ENCODE results near the gene CFAP46.
"Not testable (repeated sequence)": the region's sequence is repeated elsewhere in the genome, so short reads cannot be mapped to it uniquely, and the experiment has no call there.

Gene CFAP46

DNA sequence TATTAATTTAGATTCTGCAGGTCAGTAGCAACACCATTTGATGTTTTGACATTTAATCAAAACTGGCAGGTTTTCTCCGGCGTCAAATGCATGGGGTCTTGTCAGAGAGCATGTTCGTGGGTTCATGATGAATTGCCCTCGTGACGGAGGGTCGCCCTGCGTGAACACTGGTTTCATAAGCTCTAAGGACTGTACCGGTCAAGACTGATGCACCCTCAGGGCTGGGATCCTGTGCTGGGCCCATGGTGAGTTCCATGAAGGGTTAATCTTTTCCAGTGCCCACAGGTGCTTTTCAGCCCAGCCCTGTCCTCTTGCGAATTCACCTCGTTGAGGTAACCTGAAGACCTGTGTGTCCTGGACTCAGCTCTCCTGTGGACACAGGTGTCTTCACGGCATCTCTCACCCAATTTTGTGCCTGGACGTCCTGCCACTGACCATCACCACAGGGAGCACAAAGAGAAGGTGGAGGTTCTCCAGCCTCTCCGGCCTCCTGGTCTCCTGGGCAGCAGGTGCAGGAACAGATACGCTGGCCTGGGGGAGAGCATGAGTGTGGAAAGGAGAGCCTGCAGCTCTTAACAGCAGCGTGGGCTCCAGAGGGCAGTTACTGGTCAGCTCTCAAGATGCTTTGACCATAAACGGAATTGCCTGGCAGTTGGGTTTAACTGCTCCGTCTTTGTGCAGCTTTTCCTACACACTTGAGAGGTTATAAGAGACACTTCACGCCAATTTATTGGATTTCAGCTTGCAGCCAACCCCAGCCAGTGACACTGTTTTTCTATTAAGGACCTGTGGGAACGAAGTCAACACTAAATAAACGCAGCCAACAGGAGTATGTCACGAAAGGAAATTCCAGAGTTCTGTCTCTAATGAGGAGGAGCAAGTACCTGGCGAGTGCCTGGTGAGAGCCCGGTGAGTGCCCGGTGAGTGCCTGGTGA lies 37.4 kb upstream of the CFAP46 start:
- no peak for DNase-seq
- ATAC-seq: no peak

DNA sequence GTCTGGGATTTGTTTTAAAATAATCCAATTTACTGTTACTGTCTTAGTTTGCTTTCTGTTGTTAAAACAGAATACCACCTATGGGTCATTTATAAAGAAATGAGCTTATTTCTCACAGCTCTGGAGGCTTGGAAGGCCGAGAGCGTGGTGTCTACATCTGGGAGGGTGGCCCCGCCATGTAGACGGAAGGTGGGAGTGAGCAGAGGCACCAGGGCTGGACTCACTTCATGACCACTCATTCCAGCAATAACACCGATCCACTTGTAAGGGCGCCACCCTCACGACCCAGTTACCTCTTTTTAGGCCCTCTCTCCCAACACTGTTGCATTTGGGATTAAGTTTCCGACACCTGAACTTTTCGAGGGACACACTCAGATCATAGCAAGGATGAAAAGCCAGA lies 36.2 kb upstream of the CFAP46 start:
- ATAC-seq (no peak), DNase-seq (no peak)

DNA sequence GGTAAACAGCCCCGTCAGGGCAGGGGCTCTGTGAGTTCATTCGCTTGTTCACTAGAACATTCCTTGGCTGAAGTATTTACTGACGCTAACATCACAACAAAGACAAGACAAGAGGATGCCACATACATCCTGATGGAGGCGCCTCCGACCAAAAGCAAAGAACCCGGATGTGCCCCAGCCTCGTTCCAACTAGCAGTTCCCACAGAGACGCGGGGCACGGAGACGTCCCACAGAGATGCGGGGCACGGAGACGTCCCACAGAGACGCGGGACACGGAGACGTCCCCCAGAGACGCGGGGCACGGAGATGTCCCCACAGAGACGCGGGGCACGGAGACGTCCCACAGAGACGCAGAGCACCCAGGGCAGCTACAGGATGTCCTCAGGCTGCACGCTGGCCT lies 35.4 kb upstream of the CFAP46 start:
- DNase-seq: no peak
- no peak for ATAC-seq

GRCh38 chr10:132977076-132977475 lies 34.7 kb upstream of the CFAP46 start:
- DNase-seq (no peak), ATAC-seq (no peak)

DNA sequence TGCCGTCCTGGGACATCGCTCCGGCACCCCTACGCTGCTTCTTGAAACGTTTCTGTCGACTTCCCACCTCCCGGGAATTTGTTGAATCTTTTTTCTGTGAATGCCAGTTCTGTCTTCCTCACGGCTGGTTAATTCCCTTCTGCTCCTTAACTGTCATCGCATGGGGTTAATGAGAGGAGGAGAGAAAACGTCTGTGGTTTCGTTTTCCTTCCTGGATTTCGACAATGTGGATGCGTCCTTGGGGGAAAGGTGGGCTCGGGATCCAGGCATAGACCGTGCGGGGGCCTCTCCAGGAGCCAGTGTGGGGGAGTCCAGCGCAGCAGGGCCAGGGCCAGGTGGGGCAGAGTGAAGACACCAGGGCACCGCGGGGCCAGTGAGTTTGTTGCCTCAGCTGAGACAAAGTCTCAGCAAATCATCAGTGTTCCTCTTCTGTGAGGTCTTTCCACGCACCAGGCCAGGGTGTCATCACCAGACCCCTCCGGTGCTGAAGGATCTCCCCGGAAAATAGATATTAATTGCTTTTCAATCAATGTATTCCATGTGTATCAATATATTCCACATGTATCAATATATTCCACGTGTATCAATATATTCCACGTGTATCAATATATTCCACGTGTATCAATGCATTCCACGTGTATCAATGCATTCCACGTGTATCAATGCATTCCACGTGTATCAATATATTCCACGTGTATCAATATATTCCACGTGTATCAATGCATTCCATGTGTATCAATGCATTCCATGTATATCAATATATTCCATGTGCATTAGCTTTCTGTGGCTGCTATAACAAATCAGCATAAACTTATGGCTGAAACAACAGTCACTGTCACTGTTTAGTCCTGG lies 33.7 kb upstream of the CFAP46 start:
- DNase-seq: no peak
- no peak for ATAC-seq

DNA sequence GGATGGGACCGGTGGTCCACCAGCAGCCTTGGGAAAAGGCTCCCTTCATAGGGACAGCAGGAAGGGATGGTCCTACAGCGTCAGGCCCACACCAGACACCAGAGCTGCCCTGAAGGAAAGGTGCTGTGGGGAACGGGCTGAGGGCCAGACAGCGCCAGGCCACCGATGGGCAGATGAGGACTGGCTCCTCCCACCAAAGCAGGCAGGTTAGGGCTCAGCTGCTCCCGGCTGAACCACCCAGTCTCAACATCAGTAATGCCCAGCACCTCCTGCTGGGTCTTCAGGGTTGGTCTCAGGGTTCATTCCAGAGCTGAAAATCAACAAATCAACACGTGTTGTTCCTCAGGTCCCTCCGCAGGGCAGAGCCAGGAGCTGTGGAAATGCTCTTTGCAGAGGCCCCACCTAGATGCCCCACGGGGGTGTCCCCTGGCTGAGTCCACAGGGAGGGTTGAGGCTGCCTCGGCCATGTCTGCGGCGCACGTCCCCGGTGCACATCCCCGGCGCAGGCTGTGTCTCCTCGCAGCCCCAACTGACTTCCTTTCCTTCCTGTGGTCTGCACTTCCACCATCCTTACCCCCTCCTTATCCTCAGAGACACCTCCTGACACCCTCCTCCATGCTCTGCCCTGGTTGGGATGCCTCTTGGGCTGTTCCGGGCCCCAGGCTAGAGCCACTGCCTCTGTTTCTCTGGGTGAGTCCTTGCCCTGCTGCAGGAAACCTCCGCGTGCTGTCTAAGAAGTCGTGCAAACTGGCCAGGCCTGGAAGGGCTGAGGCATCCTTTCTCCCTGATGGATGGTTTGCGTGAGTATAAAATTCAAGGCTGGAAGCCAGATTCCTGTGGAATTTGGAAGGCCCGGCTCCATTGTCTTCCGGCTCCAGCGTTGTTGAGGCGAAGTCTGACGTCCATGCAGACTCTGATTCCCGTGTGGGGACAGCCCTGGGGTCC lies 32.8 kb upstream of the CFAP46 start:
- no peak for DNase-seq
- ATAC-seq: no peak

DNA sequence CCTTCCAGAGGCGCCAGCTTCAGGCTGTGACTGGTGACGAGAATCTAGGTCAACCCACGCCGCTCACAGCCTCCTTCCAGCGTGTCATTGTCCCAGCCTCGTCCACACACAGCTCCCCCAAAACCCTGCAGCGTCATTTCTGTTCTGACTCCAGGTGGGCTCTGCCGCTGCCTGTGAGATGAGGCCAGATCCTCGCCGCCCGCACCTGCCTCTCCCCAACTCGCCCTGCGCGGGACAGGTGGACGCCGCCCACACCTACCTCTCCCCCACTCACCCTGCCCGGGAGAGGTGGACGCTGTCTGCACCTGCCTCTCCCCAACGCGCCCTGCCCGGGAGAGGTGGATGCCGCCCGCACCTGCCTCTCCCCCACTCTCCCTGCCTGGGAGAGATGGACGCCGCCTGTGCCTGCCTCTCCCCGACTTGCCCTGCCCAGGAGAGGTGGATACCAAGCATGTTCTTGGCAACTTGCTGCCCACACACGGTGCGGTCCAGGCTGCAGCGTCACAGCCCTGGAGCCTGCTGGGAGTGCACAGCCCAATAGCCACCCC lies 32.0 kb upstream of the CFAP46 start:
- no peak for DNase-seq

DNA sequence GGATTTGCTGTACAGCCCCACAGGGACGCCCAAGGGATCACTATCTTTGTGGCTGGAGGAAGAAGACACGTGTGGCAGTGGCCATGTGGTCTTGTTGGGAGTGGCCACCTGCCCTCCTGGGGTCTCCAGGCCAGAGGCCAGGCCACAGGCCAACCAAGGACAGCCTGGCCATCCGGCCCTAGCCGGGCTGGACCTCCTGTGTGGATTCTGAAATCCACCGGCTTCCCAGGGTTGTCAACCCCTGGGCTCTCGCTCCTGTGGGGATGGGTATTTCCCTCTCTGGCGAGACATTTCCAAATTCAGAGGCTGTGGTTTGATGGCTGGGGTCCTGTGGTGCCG lies 31.5 kb upstream of the CFAP46 start:
- DNase-seq (no peak), ATAC-seq (no peak)

More for the DNA sequence above, 32.0 kb upstream of the CFAP46 start:
- no peak for ATAC-seq

DNA sequence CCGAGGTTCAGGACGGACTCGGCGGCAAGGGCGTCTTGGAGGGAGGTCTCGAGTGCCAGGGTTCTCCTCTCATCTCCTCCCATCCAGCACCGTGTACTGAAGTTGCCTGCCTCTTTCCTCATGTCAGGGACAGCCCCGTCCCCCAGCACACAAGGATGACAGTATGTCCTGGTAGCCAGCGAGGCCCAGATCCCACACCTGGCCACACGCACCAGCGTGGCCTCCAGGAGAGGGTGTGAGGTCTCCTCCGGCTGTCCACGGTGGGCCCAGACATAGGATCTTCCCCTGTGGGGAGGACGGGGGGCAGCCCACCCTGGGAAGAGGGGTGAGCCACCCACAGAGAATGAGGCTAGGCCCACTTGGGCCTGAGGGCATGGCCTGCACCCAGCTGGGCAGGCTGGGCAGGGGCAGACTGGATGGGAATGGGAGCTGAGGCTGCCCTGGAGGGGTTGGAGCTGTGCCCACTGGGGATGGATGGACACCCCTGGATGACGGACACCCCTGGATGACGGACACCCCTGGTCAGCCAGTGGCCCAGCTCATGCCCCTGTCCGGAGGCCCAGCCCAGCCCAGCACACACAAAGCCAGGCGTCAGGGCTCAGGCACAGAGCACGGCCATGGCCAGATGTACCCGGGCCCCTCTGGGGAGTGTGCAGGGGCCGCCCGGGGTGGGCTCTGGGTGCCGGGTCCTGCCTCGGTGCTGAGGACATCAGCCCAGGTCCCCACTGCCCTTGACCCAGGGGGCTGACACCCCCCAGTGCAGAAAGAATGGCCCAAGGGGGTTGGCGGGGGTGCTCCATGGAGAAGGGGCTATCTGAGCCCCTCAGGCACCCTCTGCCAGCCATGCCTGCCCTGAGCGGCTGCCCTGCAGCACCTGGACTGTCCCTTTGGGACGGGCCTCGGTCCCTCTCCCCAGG lies 30.9 kb upstream of the CFAP46 start:
- no peak for DNase-seq
- no peak for ATAC-seq

GRCh38 chr10:132972149-132972985 lies 30.0 kb upstream of the CFAP46 start:
- ATAC-seq: no peak

GRCh38 chr10:132971448-132972148 lies 29.2 kb upstream of the CFAP46 start:
- DNase-seq (no peak), ATAC-seq (no peak)

More at GRCh38 chr10:132972149-132972985, 30.0 kb upstream of the CFAP46 start:
- DNase-seq: no peak

DNA sequence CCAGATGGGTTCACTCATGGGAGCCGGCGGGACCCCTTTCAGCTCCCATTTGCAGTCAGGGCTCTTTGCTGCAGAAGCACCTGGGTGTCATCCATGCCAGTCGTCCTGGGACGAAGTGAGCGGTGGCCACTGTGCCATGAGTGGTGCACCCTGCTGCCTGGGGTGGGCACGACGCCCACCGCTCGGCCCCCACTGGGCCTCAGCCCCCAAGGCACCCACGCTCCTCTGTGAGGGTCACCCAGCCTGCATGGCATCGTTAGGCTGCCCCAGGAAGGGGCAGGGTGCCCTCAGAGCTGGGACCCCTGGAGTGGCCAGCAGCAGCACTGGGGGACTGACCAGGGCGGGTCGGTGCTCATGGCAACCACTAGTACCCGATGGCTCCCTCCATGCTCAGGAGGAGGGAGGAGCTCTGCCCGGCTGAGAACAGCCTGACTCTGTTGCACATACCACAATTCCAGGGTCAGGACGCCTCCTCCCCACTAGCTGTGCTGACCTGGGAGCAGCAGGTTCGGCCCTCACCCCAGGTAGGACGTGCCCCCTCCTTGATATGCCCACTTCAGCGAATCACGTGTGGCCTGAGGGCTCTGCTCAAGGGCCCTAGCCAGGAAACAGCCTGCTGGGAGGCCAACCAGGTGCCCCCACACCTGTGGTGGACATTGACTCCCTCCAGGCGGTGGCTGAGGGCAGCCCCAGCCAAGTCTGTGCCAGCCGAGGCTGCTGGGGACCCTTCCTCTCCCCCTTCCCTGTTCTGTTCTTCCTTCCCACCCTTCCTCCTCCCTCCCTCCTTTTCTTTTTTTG lies 28.5 kb upstream of the CFAP46 start:
- no peak for DNase-seq
- no peak for ATAC-seq

GRCh38 chr10:132967540-132967939 lies 25.2 kb upstream of the CFAP46 start:
- no peak for DNase-seq
- ATAC-seq: no peak

- ATAC-seq: no peak
- DNase-seq: no peak
These were observed 23.2 kb upstream of the CFAP46 start for GRCh38 chr10:132965411-132966057.

DNA sequence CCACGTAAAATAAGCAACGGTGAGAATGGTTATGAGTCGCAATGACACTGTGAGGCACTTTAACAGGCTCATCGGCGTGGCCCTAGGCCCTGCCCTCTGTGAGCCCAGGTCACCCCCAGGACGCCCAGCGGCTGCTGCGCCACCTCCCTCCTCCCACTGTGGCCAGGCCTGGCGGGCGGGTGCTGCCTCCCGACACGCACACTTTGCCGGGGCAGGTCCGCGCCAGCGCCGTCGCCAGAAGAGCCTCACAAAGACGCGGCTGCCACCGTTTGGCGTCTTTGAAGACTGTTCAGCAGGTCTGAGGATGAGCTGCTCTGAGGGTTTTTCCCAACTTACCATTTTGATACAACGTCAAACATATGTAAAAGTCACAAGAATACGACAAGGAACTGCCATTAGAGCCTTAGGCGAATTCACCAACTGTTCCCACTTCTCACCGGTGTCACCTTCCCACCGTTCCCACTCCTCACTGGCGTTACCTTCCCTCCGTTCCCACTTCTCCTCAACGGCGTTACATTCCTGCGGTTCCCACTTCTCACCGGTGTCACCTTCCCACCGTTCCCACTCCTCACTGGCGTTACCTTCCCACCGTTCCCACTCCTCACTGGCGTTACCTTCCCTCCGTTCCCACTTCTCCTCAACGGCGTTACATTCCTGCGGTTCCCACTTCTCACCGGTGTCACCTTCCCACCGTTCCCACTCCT lies 22.5 kb upstream of the CFAP46 start:
- DNase-seq: peak; percentile 30
- not testable (repeated sequence) for ATAC-seq

DNA sequence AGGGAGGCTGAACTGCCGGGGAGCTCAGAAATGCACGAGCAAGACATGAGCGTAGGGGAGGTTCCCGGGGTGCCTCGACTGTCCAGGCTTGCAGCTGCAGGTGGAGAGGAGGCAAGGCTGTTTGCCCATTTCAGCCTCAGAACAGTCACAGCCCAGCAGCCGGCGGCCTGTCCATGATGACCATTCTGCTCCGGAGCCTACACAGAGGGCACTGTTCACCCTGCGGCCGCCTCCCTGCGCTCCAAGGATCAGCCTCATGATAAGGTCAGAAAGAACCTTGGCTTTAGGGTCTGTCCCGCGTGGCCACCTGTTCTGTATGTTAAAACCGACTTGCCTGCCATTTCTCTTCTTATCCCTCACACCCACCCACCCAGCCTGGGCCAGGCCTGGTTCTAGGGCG lies 21.9 kb upstream of the CFAP46 start:
- ATAC-seq (no peak), DNase-seq (no peak)

GRCh38 chr10:132963430-132963960 lies 21.1 kb upstream of the CFAP46 start:
- no peak for DNase-seq
- no peak for ATAC-seq
